CD4-positive, alpha-beta T cell (primary cell): ENCODE measurements around the gene TPRN. TPM values are rescaled to one million over a fixed set of nuclear protein-coding genes. Genes with fewer than 3 reads are reported as not detected.

Experiments
- ATAC-seq: fragments of 200-7000 bp; cut with Tn5 transposase; one replicate; pipeline ENCODE4 v1.10.0; 2022; ENCODE audit warnings: mild to moderate bottlenecking; ENCODE audit not compliant: poor library complexity
- CTCF ChIA-PET: fragments of 350-600 bp; sonication (Branson Sonifier 250); formaldehyde crosslinking; loops from one replicate; lab custom pipeline; 2021; ENCODE audit warnings: antibody characterized with exemption, inconsistent platforms; lab: Charles Lee
- POLR2A ChIA-PET: fragments of 350-600 bp; sonication (Branson Sonifier 250); formaldehyde crosslinking; loops from one replicate; lab custom pipeline; 2021; ENCODE audit warnings: antibody characterized with exemption, inconsistent platforms; lab: Charles Lee
- DNase-seq, 14 experiments: peaks; one replicate each; pipeline ENCODE4 v3.0.0-alpha.2; 2013 to 2020; ENCODE audit warnings: mixed read lengths in 2 of 14
- H3K27ac ChIP-seq, 2 donors: one replicate each; pipeline versions ENCODE4 v1.5.1 to v1.7.0; 2013; ENCODE audit warnings: low read length in 2 of 2, low read depth in 1 of 2, mild to moderate bottlenecking in 1 of 2
- H3K27me3 ChIP-seq, 2 experiments: 1 replicate in 1 of 2; 2 replicates in 1 of 2; pipeline versions ENCODE4 v1.6.1 to v1.7.0; 2013; ENCODE audit warnings: low read length in 2 of 2, control low read depth in 1 of 2, mild to moderate bottlenecking in 1 of 2, moderate library complexity in 1 of 2; ENCODE audit not compliant: insufficient read depth in 2 of 2, control insufficient read depth in 1 of 2
- H3K36me3 ChIP-seq: one replicate; pipeline ENCODE4 v1.6.1; 2013; ENCODE audit warnings: low read length, control low read depth; ENCODE audit not compliant: insufficient read depth
- H3K4me1 ChIP-seq: one replicate; pipeline ENCODE4 v1.6.1; 2013; ENCODE audit warnings: low read length, control low read depth; ENCODE audit not compliant: insufficient read depth
- H3K4me3 ChIP-seq: one replicate; pipeline ENCODE4 v1.5.1; 2013; ENCODE audit warnings: mild to moderate bottlenecking, low read length, moderate library complexity
- H3K9me3 ChIP-seq, 2 experiments: 1 replicate in 1 of 2; 2 replicates in 1 of 2; pipeline versions ENCODE4 v1.6.1 to v1.7.0; 2013; ENCODE audit warnings: low read length in 2 of 2, mild to moderate bottlenecking in 2 of 2, control low read depth in 1 of 2, moderate library complexity in 1 of 2; ENCODE audit not compliant: control insufficient read depth in 1 of 2, insufficient read depth in 1 of 2
- H3K27ac Mint-ChIP-seq: one replicate; pipeline ENCODE4 v1.8.0; 2020; ENCODE audit warnings: mixed read lengths
- H3K27me3 Mint-ChIP-seq: one replicate; pipeline ENCODE4 v1.8.0; 2021; ENCODE audit warnings: mixed read lengths
- H3K36me3 Mint-ChIP-seq: one replicate; pipeline ENCODE4 v1.8.0; 2021; ENCODE audit warnings: low read depth, mixed read lengths
- H3K4me1 Mint-ChIP-seq: one replicate; pipeline ENCODE4 v1.8.0; 2021; ENCODE audit warnings: low read depth, mixed read lengths
- H3K4me3 Mint-ChIP-seq: one replicate; pipeline ENCODE4 v1.8.0; 2020; ENCODE audit warnings: mild to moderate bottlenecking, mixed read lengths
- H3K9me3 Mint-ChIP-seq: one replicate; pipeline ENCODE4 v1.8.0; 2020; ENCODE audit warnings: mixed read lengths
- CTCF ChIP-seq: fragments of 200-600 bp; IDR thresholded peaks from one replicate; pipeline ENCODE4 v1.8.0; 2022; ENCODE audit warnings: antibody characterized with exemption, mild to moderate bottlenecking
- intact Hi-C, 2 experiments: fragments of 100-400 bp; cut with DNase I in 1 of 2; cut with micrococcal nuclease in 1 of 2; formaldehyde crosslinking; loops; one replicate each; pipeline versions ENCODE4 v1.15.1 to v1.9.0; 2023 to 2025; cut with DNase I, micrococcal nuclease
- polyA plus RNA-seq, 2 donors: library from polyadenylated mRNA; unstranded; fragments of 120-200 nt; gene quantifications; one replicate each; pipeline ENCODE4 v1.2.1, GENCODE V29; 2013
- total RNA-seq, 174 experiments: library from RNA in 2 of 174; stranded (reverse) in 2 of 174; gene quantifications; one replicate each; pipeline ENCODE4 v1.2.3 and lab custom pipeline; 2021 to 2026

Gene TPRN
- total RNA-seq: 1 to 10 TPM; 6.1 to 8.6 TPM
- polyA plus RNA-seq (2013, experiment 1 of 2): 5.6 TPM
- polyA plus RNA-seq (2013, experiment 2 of 2): 4.9 TPM
- total RNA-seq (lab: John Stamatoyannopoulos, UW): 2.5 to 23.3 (median 12.3) reads per million in 172 experiments

- H3K4me1 Mint-ChIP-seq: peaks cover 23% of the 10 kb centered on the region
- H3K27me3 ChIP-seq: no peaks in the 10 kb centered on the region
- peak within 1 kb of the TSS; percentile 93 for H3K4me3 Mint-ChIP-seq
- intact Hi-C loops: loop anchor here (1.0 to 2.0 kb wide), 2 partner anchors 22 to 23 kb away; partner anchors contain the start of gene RNF208 (in 1 of the 2)
- peak within 1 kb of the TSS; percentile 87 for H3K4me3 ChIP-seq
- peak within 1 kb of the TSS; percentile 72 to 76 for H3K27ac ChIP-seq
- CTCF ChIA-PET: interaction anchor here (0.6 to 1.4 kb wide), 7 partner anchors 11 to 133 kb away, joined by 3 to 9 read pairs (median 4); partner anchors contain the start of genes ANAPC2, RNF224 and SSNA1
- ATAC-seq (peak; percentile 94), DNase-seq (peak; percentile 93 to 99 (median 98))
- peaks cover 5% of the 10 kb centered on the region for H3K36me3 Mint-ChIP-seq
- peaks cover 48% of the 10 kb centered on the region for H3K4me1 ChIP-seq
- peaks cover 0 to 6% of the 10 kb centered on the region in 2 experiments for H3K9me3 ChIP-seq
- TF ChIP-seq CTCF: no peak
- H3K27ac Mint-ChIP-seq: peak within 1 kb of the TSS; percentile 84
- no peaks in the 10 kb centered on the region for H3K27me3 Mint-ChIP-seq
- H3K9me3 Mint-ChIP-seq: no peaks in the 10 kb centered on the region
- peaks cover 2% of the 10 kb centered on the region for H3K36me3 ChIP-seq
- POLR2A ChIA-PET: interaction anchor here (0.6 to 2.5 kb wide), 13 partner anchors 8 to 662 kb away, joined by 3 to 39 read pairs (median 6); partner anchors contain the start of genes ANAPC2, MAN1B1, NELFB and RNF208
Measured at GRCh38 chr9:137200311-137201204, at the start of gene TPRN. Gene TPRN (minus strand): TSS chr9:137200741. CDS start chr9:137200711, 30 bp downstream.

- Histone ChIP-seq H3K36me3 (peaks cover 10% of the 10 kb centered on the region), H3K27me3 (no peaks in the 10 kb centered on the region), H3K9me3 (no peaks in the 10 kb centered on the region), H3K4me3 (no peak overlapping the region), H3K27ac (no peak overlapping the region), H3K4me1 (peaks cover 7% of the 10 kb centered on the region)
- TF ChIP-seq CTCF: no peak
- H3K27ac Mint-ChIP-seq: no peak overlapping the region
- intact Hi-C loops: no loop called here
- H3K4me1 Mint-ChIP-seq: no peaks in the 10 kb centered on the region
- H3K4me3 Mint-ChIP-seq: no peak overlapping the region
- H3K27me3 Mint-ChIP-seq: no peaks in the 10 kb centered on the region
- ATAC-seq (no peak), DNase-seq (no peak)
- POLR2A ChIA-PET: no interaction called here
- no peaks in the 10 kb centered on the region for H3K9me3 Mint-ChIP-seq
- peaks cover 9% of the 10 kb centered on the region for H3K36me3 Mint-ChIP-seq
- CTCF ChIA-PET: no interaction called here
Measured at GRCh38 chr9:137247916-137248175, 47.3 kb upstream of the TPRN start.

- ATAC-seq (no peak), DNase-seq (peak in 1 of 14 experiments; percentile 4)
- Mint-ChIP-seq H3K27ac (no peak overlapping the region), H3K4me3 (peak overlapping the region; percentile 15), H3K4me1 (peaks cover 5% of the 10 kb centered on the region), H3K36me3 (peaks cover 14% of the 10 kb centered on the region), H3K27me3 (no peaks in the 10 kb centered on the region), H3K9me3 (no peaks in the 10 kb centered on the region)
- peaks cover 13% of the 10 kb centered on the region for H3K4me1 ChIP-seq
- H3K27me3 ChIP-seq: no peaks in the 10 kb centered on the region
- no peak overlapping the region for H3K4me3 ChIP-seq
- ChIA-PET CTCF (no interaction called here), POLR2A (no interaction called here)
- intact Hi-C loops: no loop called here
- H3K27ac ChIP-seq: no peak overlapping the region
- H3K9me3 ChIP-seq: no peaks in the 10 kb centered on the region
- no peak for TF ChIP-seq CTCF
- H3K36me3 ChIP-seq: peaks cover 15% of the 10 kb centered on the region
Measured at GRCh38 chr9:137247135-137247915, 46.8 kb upstream of the TPRN start.
